Immature natural killer cell (primary cell): Measurements from ENCODE around the gene MAP3K21. TPM values are rescaled to one million over a fixed set of nuclear protein-coding genes. Genes with fewer than 3 reads are reported as not detected.

Experiments used
- DNase-seq, 3 donors: peaks; one replicate each; pipeline ENCODE4 v3.0.0; 2022; ENCODE audit warnings: mixed read lengths in 1 of 3
- H3K27ac Mint-ChIP-seq, 6 donors: one replicate each; pipeline ENCODE4 v1.8.0; 2020; ENCODE audit warnings: mixed read lengths in 6 of 6, mild to moderate bottlenecking in 5 of 6, inconsistent platforms in 4 of 6, moderate library complexity in 3 of 6
- H3K27me3 Mint-ChIP-seq, 3 donors: one replicate each; pipeline ENCODE4 v1.8.0; 2020 to 2021; ENCODE audit warnings: low read depth in 3 of 3, mild to moderate bottlenecking in 3 of 3, mixed read lengths in 3 of 3, moderate library complexity in 3 of 3, inconsistent platforms in 1 of 3
- H3K36me3 Mint-ChIP-seq, 3 donors: one replicate each; pipeline ENCODE4 v1.8.0; 2020; ENCODE audit warnings: mixed read lengths in 3 of 3, inconsistent platforms in 2 of 3, mild to moderate bottlenecking in 2 of 3
- H3K4me1 Mint-ChIP-seq, 2 donors: one replicate each; pipeline ENCODE4 v1.8.0; 2020; ENCODE audit warnings: inconsistent platforms in 2 of 2, mild to moderate bottlenecking in 2 of 2, mixed read lengths in 2 of 2, moderate library complexity in 1 of 2
- H3K4me3 Mint-ChIP-seq, 5 donors: one replicate each; pipeline ENCODE4 v1.8.0; 2020; ENCODE audit warnings: mild to moderate bottlenecking in 5 of 5, mixed read lengths in 5 of 5, inconsistent platforms in 3 of 5, moderate library complexity in 3 of 5
- H3K9me3 Mint-ChIP-seq, 6 donors: one replicate each; pipeline ENCODE4 v1.8.0; 2020; ENCODE audit warnings: mild to moderate bottlenecking in 6 of 6, mixed read lengths in 6 of 6, inconsistent platforms in 4 of 6, moderate library complexity in 3 of 6
- polyA plus RNA-seq, 3 donors: library from polyadenylated mRNA; unstranded; fragments of 300-500 nt; fragmentation: Illumina TruSeq; gene quantifications; one replicate each; pipeline ENCODE4 v1.2.3, GENCODE V29; 2021

Gene MAP3K21
- under 1 TPM in 1 of 3 donors, not detected in 2; 0.09 TPM for polyA plus RNA-seq

DNA sequence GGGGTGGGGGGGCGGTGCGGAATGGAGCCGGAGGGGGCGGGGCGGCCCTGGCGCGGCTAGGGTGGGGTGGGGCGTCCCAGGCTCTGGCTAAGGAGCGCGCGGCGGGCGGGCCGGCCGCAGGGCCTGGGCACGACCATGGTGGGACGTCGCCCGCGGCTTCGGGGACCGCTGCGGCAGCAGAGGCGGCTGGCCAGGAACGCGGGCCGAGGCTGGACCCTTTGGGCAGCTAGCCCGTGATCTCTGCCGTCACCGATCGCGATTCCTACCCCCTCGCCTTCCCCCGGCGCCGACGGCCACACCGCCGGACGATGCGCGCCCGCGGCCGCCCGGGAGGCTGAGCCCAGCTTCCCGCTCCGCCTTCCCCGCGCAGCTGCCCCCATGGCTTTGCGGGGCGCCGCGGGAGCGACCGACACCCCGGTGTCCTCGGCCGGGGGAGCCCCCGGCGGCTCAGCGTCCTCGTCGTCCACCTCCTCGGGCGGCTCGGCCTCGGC lies at the start of gene MAP3K21:
Gene MAP3K21 (plus strand): TSS at position 74 of the 491 bp plus-strand sequence. CDS start 305 bp downstream, at position 379.
- H3K4me3 Mint-ChIP-seq, result peak within 1 kb of the TSS; percentile 75 to 90 (median 85)

DNA sequence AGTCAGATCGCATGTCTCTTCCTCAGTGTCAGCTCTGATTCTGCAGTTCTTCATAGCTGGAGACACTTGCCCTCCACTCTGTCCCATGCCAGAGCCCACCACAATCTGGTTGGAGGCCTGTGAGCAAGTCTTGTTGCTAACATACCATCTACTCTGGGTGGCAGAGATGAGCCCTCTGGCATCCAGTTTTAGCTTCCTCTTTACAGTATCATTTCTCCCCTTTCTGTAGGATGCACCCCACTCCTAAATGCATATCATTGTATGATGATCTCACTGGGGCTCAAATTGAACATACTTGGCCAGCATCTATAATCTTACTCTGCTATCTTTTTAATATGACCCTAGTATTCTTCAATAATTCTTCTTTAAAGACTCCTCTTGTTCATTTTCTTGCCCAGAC lies 48.9 kb upstream of the MAP3K21 start:
- Mint-ChIP-seq H3K9me3 (no peaks in the 10 kb centered on the region), H3K27ac (peak overlapping the region in 1 of 6 donors; percentile 11), H3K27me3 (peaks cover 0 to 2% (median 0%) of the 10 kb centered on the region in 3 donors), H3K4me3 (no peak overlapping the region), H3K4me1 (peaks cover 18 to 22% of the 10 kb centered on the region in 2 donors), H3K36me3 (peaks cover 0 to 4% (median 0%) of the 10 kb centered on the region in 3 donors)
- DNase-seq, result no peak

More for the DNA sequence above, at the start of gene MAP3K21:
- Mint-ChIP-seq H3K9me3 (no peaks in the 10 kb centered on the region), H3K27ac (peak within 1 kb of the TSS in 3 of 6 donors; percentile 18 to 65 (median 18)), H3K36me3 (no peaks in the 10 kb centered on the region), H3K4me1 (peaks cover 12 to 16% of the 10 kb centered on the region in 2 donors), H3K27me3 (peaks cover 4 to 9% (median 5%) of the 10 kb centered on the region in 3 donors)
- no peak for DNase-seq

DNA sequence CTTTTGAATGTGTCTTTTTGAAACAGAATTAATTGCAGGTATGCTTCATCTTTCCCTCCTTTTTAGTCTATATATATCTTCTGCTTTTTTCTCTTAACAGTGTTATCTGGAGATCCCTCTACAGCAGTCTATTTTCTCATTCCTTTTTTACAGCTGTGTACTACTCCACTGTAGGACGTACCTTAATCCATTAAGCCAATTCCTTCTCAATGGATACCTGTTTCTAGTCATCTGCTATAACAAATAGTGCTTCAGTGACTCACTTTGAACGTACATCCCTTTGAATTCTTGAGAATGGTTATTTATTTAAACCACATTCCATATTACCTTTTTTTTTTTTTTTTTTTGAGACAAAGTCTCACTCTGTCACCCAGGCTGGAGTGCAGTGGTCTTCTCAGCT lies 47.6 kb upstream of the MAP3K21 start:
- Mint-ChIP-seq H3K36me3 (no peaks in the 10 kb centered on the region), H3K27ac (no peak overlapping the region), H3K27me3 (peaks cover 0 to 2% (median 0%) of the 10 kb centered on the region in 3 donors), H3K4me1 (peaks cover 18 to 22% of the 10 kb centered on the region in 2 donors), H3K4me3 (no peak overlapping the region), H3K9me3 (no peaks in the 10 kb centered on the region)
- DNase-seq, result no peak

DNA sequence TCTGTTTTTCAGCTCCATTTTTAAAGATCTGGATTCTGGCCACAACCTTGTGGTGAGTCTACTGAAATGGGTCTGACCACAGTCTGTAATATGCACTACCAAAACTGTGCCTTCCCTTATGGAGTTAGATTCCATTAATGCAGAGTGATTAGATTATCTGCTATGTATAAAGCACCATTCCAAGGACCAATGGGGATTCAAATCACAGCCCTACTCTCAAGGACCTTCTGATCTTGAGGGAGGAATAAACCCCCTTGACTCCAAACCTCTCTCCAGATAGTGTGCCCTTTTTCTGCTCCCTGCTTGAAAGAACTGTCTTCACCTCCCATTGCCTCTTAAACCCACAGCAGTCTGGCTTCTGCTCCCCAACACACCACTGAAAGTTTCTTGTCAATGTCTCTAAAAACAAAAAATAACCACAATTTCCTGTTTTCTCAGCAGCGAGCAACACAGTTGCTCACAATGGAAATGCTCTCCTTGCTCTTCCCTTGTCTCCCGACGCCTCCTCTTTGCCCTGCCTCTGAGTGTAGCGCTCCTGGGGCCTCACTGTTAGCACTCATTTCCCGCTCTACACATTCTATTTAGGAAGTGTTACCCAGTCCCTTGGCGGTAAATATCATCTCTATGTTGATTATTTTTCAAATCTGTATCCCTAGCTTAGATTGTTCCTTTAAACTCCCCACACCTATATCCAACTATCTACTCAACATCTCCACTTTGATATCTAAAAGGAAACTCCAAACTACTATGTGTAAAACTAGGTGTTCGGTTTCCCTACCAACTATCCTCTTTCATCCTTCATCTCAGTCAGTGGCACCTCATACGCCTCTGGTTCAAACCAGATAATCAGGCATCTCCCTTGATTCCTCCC lies 45.6 kb upstream of the MAP3K21 start:
- H3K4me3 Mint-ChIP-seq, result peak overlapping the region; percentile 34 to 75 (median 44)
- peak overlapping the region; percentile 3 to 85 (median 54) for H3K27ac Mint-ChIP-seq
- DNase-seq, result peak in 2 of 3 donors; percentile 9 to 21
- H3K4me1 Mint-ChIP-seq, result peaks cover 18 to 22% of the 10 kb centered on the region in 2 donors
- no peaks in the 10 kb centered on the region for H3K27me3 Mint-ChIP-seq
- H3K36me3 Mint-ChIP-seq, result no peaks in the 10 kb centered on the region
- no peaks in the 10 kb centered on the region for H3K9me3 Mint-ChIP-seq

DNA sequence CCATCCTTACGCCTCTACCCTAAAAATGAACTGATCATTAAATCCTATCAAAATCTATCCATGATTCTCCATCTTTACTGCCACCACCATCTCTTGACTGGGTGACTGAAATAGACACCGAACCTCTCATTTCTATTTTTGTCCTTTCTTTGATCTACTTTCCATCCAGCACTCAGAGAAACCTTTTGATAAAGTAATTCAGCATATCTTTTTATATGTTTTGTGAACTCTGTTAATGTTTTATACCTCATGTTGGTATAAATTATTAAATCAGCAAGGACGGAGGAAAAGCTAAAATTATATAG lies 45.0 kb upstream of the MAP3K21 start:
- no peak for DNase-seq
- peak overlapping the region in 5 of 6 donors; percentile 3 to 85 (median 50) for H3K27ac Mint-ChIP-seq
- no peaks in the 10 kb centered on the region for H3K27me3 Mint-ChIP-seq
- peak overlapping the region in 3 of 5 donors; percentile 36 to 75 (median 61) for H3K4me3 Mint-ChIP-seq
- H3K36me3 Mint-ChIP-seq, result no peaks in the 10 kb centered on the region
- peaks cover 18 to 22% of the 10 kb centered on the region in 2 donors for H3K4me1 Mint-ChIP-seq
- H3K9me3 Mint-ChIP-seq, result no peaks in the 10 kb centered on the region

DNA sequence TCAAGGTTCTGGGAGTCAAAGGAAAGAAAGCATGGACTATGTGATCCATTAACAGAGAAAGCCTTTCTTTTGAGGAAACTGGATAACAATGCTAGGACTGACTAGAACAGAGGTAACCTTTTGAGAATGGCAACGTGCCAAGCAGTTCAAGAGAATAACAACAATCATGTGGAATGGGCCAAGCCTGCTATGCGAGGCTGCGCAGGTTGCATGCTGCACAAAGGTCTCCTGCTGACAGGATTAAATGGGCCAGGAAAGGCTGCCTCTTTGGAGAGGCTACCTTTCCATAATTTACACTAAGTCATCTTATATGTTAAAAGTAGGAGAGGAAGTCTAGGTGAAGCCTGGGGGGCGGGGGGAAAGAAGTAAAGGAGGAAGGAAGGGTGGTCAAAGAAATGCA lies 37.8 kb upstream of the MAP3K21 start:
- no peak overlapping the region for H3K4me3 Mint-ChIP-seq
- no peak overlapping the region for H3K27ac Mint-ChIP-seq
- peaks cover 0 to 8% (median 0%) of the 10 kb centered on the region in 3 donors for H3K36me3 Mint-ChIP-seq
- H3K27me3 Mint-ChIP-seq, result peaks cover 0 to under 1% (median 0%) of the 10 kb centered on the region in 3 donors
- no peak for DNase-seq
- H3K9me3 Mint-ChIP-seq, result no peaks in the 10 kb centered on the region
- peaks cover 4 to 5% of the 10 kb centered on the region in 2 donors for H3K4me1 Mint-ChIP-seq

DNA sequence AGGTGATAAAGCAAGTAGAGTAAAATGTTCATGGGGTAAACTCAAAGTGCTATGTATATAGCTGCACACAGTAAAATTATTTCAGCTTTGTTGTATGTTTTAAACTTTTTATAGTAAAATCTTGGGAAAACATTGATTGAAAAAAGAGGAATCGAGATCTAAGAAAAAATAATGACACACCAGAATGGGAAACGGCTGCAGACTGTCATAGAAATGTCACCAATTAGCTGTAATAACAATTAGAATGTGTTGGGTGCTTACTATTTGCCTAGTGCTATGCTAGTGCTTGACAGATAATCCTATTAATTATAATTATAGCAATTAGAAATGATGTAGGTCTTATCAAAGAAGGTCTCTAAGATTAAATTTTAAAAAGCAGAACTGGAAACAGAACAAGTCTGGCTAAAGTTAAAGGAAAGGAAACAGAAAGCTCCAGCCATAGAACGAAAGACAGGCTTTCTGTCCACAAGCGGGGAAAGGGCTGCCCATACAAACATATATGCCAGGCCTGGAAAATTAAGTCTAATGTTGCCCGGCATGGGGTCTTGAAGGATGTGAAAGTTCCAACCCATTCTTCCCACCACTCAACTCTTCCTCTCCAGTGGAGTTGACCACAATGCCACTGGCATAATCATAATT lies 37.0 kb upstream of the MAP3K21 start:
- Mint-ChIP-seq H3K4me1 (peaks cover 10 to 11% of the 10 kb centered on the region in 2 donors), H3K27ac (no peak overlapping the region), H3K4me3 (no peak overlapping the region), H3K36me3 (peaks cover 0 to 8% (median 0%) of the 10 kb centered on the region in 3 donors), H3K9me3 (no peaks in the 10 kb centered on the region), H3K27me3 (peaks cover 0 to 2% (median 2%) of the 10 kb centered on the region in 3 donors)
- DNase-seq, result no peak

DNA sequence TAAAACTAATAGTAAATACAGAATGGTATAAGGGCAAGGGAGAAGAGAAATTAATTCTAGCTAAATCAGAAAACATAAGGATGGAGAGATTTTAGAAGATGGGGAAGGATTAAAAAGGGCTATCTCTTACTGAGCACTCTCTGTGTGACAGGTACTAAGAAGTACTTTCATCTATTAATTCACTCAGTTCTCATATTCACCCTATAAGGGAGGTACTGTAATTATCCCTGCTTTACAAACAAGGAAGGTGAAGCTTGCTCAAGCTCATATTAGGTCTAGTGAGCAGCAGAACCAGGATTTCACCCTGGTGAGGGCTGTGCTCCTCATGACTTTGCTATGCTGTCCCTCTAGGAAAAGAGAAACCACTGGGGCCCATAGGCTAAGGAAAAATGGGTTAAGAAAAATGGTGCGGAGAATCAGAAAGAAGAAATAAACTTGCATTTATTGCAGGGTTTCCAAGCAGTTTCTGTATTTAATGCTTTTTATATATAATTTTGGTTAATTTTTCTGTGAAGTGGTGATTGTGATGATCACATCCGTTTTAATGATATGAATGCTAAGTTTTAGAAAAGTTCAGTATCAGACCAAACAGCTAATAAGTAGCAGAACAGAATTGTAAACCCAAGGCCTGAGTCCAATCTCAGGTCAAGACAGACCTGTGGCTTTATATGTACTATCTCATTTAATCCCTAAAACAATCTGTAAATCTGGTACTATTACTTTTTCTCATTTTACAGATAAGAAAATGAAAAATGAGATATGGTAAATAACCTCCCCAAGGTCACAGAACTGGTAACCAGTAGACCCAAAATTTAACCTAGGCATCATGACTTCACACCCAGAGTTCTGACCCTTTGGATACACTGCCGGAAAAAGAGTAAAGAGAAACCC lies 33.7 kb upstream of the MAP3K21 start:
- Mint-ChIP-seq H3K4me1 (peaks cover 16 to 19% of the 10 kb centered on the region in 2 donors), H3K27ac (peak overlapping the region in 2 of 6 donors; percentile 42 to 87), H3K36me3 (no peaks in the 10 kb centered on the region)

DNA sequence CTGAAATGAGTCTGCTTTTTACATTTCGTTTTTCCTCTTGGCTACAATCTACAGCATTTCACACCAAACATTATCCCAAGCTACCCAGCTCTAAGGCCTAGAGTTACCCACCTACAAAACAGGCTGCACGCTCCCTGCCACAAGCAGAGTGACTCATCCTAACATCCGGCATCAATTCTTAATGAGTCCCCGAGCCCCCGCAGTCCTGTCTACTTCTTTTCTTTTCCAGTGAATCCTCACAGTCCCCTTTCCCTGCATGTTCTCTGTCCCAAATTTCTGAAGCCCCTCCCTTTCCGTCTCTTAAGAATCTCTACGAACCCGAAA lies 32.6 kb upstream of the MAP3K21 start:
- peak overlapping the region; percentile 38 to 87 (median 75) for H3K27ac Mint-ChIP-seq
- DNase-seq, result peak in 1 of 3 donors; percentile 32

More for the DNA sequence above, 33.7 kb upstream of the MAP3K21 start:
- H3K27me3 Mint-ChIP-seq, result peaks cover 0 to 2% (median 2%) of the 10 kb centered on the region in 3 donors
- peak overlapping the region in 2 of 5 donors; percentile 46 to 92 for H3K4me3 Mint-ChIP-seq
- DNase-seq, result no peak
- no peaks in the 10 kb centered on the region for H3K9me3 Mint-ChIP-seq

DNA sequence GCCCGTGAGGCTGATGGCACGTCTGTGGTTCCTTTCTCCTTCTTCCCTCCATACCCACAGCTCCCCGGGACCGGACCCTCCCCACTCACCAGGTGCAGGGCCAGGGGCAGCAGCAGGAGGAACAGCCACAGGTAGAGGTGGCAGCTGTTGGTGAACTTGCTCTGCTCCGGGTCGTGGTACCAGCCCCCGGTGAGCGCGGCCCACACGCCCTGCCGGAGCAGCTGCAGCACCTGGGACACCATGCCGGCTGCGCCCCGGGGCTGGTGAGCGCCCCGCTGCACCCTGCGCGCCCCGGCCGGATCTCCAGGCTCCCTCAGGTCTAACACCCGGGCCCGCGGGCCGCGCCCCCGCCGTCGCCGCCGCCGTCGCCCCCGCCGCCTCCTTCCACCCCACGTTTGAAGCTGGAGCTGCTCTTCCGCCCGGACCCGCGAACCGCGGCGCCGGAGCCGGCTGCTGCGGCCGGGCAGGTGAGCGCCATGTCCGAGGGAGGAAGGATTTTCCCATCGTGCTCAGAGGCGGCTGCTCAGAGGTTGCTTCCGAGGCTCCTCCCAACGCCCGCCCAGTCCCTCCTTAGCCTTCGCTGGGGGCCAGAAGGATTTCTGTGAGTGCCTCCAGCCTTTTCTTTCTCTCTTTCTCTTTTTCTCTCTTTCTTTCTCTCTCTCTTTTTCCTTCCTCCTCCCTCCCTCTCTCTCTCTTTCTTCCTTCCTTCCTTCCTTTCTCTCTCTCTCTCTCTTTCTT lies 32.1 kb upstream of the MAP3K21 start, which contains the start of gene PCNX2:
Gene PCNX2 (minus strand): TSS at position 489 of the 738 bp plus-strand sequence. CDS start 247 bp downstream, at position 242.
- no peaks in the 10 kb centered on the region for H3K36me3 Mint-ChIP-seq
- peak within 1 kb of the TSS; percentile 85 to 92 (median 87) for H3K4me3 Mint-ChIP-seq
- peaks cover 0 to 2% (median 2%) of the 10 kb centered on the region in 3 donors for H3K27me3 Mint-ChIP-seq
- H3K27ac Mint-ChIP-seq, result peak within 1 kb of the TSS; percentile 38 to 91 (median 84)
- H3K4me1 Mint-ChIP-seq, result peaks cover 16 to 19% of the 10 kb centered on the region in 2 donors
- DNase-seq, result peak; percentile 31 to 58 (median 54)
- no peaks in the 10 kb centered on the region for H3K9me3 Mint-ChIP-seq

More for the DNA sequence above, 32.6 kb upstream of the MAP3K21 start:
- peak overlapping the region; percentile 85 to 92 (median 86) for H3K4me3 Mint-ChIP-seq
- H3K9me3 Mint-ChIP-seq, result no peaks in the 10 kb centered on the region
- no peaks in the 10 kb centered on the region for H3K36me3 Mint-ChIP-seq
- peaks cover 16 to 19% of the 10 kb centered on the region in 2 donors for H3K4me1 Mint-ChIP-seq
- H3K27me3 Mint-ChIP-seq, result peaks cover 0 to 2% (median 2%) of the 10 kb centered on the region in 3 donors

DNA sequence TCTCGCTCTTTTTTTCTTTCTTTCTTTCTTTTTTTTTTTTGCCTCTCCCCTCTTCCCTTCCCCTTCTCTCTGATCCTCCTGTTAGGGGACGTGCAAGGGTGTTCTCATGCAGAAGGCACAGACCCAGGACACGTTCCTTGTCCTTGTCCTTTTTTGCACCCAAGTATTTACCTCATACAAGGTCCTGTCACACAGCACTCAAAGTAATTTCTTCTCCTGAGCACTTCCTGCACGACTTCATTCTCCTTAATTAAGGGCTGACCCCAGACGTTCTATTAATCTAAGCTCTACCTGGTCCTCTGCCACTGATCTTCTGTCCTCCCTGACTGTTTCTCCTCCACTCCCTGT lies 31.6 kb upstream of the MAP3K21 start:
- Mint-ChIP-seq H3K27me3 (peaks cover 0 to 2% (median 2%) of the 10 kb centered on the region in 3 donors), H3K27ac (peak overlapping the region in 5 of 6 donors; percentile 27 to 91 (median 83)), H3K9me3 (no peaks in the 10 kb centered on the region), H3K4me3 (peak overlapping the region; percentile 83 to 92 (median 87)), H3K4me1 (peaks cover 16 to 19% of the 10 kb centered on the region in 2 donors), H3K36me3 (no peaks in the 10 kb centered on the region)
- no peak for DNase-seq

DNA sequence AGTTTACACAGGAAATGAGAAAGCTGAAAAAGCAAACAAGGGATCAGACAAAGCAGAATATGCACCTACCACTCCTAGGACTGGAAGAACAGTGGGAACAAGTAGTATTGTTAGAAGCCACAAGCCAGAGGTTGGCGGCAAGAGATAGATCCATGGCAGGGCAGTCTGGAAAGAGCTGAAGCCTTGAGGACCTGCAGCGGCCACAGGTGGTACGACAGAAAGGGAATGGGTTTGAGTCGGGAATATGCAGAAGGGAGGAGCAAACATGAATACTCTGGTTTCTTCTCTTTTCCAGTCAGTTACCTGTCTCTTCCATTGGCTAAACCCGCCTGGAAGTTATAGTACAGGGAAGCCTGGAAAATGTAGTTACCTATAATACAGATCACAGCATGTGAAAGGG lies 28.1 kb upstream of the MAP3K21 start:
- Mint-ChIP-seq H3K27ac (no peak overlapping the region), H3K4me1 (peaks cover 14 to 16% of the 10 kb centered on the region in 2 donors), H3K9me3 (no peaks in the 10 kb centered on the region), H3K4me3 (no peak overlapping the region), H3K27me3 (peaks cover 1 to 2% (median 2%) of the 10 kb centered on the region in 3 donors), H3K36me3 (no peaks in the 10 kb centered on the region)
- DNase-seq, result no peak
